ENCODE data around the gene HBEGF. TPM values are rescaled to one million over a fixed set of nuclear protein-coding genes. Genes with fewer than 3 reads are reported as not detected.

HBEGF gene
- total RNA-seq, 2 experiments from 2014 or later = 12.6 to 13.5 TPM

DNA sequence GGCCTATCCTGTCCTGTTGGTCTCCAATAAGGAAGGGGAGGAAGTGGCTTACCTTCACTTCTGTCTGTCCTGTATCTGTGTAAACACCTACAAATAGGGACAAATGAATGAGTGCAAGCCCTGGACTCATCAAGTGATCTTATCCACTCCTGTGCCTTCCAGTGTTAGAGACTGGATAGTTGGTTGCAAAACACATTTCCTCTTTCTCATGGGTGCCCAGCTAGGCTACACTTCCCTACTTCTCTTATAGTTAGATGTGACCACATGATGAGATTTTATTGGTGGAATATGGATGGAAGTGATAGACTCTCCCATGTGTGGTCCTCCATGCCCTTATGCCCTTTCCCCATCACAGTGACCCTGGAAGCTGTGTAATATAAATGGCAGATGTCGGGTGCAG lies 26.6 kb downstream of the HBEGF start:
- Mint-ChIP-seq H3K4me3 (no peak overlapping the region), H3K27me3 (ENCODE audit: low read depth) (peaks cover 1% of the 10 kb centered on the region), H3K4me1 (ENCODE audit: low read depth) (no peaks in the 10 kb centered on the region), H3K9me3 (ENCODE audit: insufficient read depth) (no peaks in the 10 kb centered on the region), H3K36me3 (ENCODE audit: low read depth) (no peaks in the 10 kb centered on the region), H3K27ac (no peak overlapping the region)
- ATAC-seq (no peak), DNase-seq (no peak)
- ChIA-PET POLR2A (no interaction called here), CTCF (interaction anchor here (2.0 kb wide), 1 partner anchor 32 kb away, joined by 10 read pairs; no protein-coding TSS in a partner anchor)

DNA sequence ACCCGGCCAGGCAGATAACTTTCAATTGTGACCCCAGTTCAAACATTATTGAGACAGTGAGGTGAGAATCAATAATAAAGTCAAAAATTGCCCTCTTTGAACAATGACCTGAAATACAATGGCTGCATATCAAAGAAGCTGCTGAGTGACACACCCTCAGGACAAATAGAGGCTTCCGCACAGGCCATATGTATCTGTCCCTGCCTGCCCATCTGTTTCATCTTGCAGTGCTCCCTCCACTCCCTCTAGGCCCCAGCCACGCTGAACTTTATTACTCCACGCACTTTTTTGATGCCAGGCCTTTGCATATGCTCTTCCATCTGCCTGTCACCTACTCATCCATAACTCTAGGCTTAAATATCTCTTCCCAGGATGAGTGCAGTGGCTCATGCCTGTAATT lies 27.6 kb downstream of the HBEGF start:
- ChIA-PET POLR2A (no interaction called here), CTCF (no interaction called here)
- no peak overlapping the region for H3K27ac Mint-ChIP-seq
- ATAC-seq = no peak
- H3K9me3 Mint-ChIP-seq (ENCODE audit: insufficient read depth) = no peaks in the 10 kb centered on the region
- H3K36me3 Mint-ChIP-seq (ENCODE audit: low read depth) = no peaks in the 10 kb centered on the region
- H3K4me3 Mint-ChIP-seq = no peak overlapping the region
- no peak for DNase-seq
- no peaks in the 10 kb centered on the region for H3K4me1 Mint-ChIP-seq (ENCODE audit: low read depth)
- H3K27me3 Mint-ChIP-seq (ENCODE audit: low read depth) = no peaks in the 10 kb centered on the region

DNA sequence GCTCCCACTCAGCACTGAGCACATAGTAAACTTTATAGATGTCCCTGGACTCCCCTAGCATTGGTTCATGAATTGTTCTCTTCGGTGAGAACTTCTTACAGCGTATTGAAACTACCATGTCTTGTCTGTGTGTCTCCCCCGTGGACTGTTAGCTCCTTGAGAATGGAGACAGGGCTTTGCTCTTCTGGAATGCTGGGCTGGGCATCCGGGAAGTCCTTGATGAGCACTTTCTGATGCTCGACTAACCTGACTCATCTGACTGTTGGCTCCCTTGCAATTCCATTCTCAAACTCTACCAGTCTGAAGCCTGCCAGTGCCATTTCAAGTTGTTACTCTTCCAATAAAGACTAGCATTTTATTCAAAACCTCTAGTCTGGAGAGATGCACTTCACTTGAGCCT lies 28.5 kb downstream of the HBEGF start:
- ChIA-PET POLR2A (no interaction called here), CTCF (interaction anchor here (1.0 kb wide), 1 partner anchor 34 kb away, joined by 3 read pairs; no protein-coding TSS in a partner anchor)
- H3K27ac Mint-ChIP-seq = no peak overlapping the region
- peaks cover 1% of the 10 kb centered on the region for H3K4me1 Mint-ChIP-seq (ENCODE audit: low read depth)
- H3K36me3 Mint-ChIP-seq (ENCODE audit: low read depth) = no peaks in the 10 kb centered on the region
- no peaks in the 10 kb centered on the region for H3K9me3 Mint-ChIP-seq (ENCODE audit: insufficient read depth)
- no peak for DNase-seq
- H3K4me3 Mint-ChIP-seq = no peak overlapping the region
- ATAC-seq = no peak
- H3K27me3 Mint-ChIP-seq (ENCODE audit: low read depth) = no peaks in the 10 kb centered on the region

DNA sequence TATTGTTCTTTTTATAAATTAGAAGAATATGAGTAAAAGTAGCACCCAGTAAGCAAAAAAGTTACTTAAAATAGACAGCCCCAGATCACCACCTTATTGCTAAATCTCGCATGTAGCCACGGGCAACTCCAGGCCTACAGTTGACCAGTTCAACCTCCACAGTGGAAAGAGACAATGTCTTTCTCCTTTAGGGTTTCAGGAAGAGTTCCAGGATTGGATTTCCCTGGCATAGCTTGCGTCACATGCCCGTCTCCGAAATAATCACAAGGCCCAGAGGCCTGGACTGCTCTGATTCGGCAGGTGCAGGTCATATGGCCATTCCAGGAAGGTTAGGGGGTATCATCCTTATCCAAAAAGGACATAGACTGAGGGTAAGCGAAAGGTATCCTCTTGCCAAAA lies 33.6 kb downstream of the HBEGF start:
- H3K4me1 Mint-ChIP-seq (ENCODE audit: low read depth) = peaks cover 14% of the 10 kb centered on the region
- no peaks in the 10 kb centered on the region for H3K36me3 Mint-ChIP-seq (ENCODE audit: low read depth)
- H3K9me3 Mint-ChIP-seq (ENCODE audit: insufficient read depth) = no peaks in the 10 kb centered on the region
- POLR2A ChIA-PET = no interaction called here
- ATAC-seq (no peak), DNase-seq (no peak)
- no peak overlapping the region for H3K27ac Mint-ChIP-seq
- no peak overlapping the region for H3K4me3 Mint-ChIP-seq
- CTCF ChIA-PET = interaction anchor here (0.6 to 1.5 kb wide), 3 partner anchors 32 to 83 kb away, joined by 3 to 5 read pairs (median 4); no protein-coding TSS in a partner anchor
- H3K27me3 Mint-ChIP-seq (ENCODE audit: low read depth) = peaks cover 13% of the 10 kb centered on the region

GRCh38 chr5:140312067-140312790 lies 34.2 kb downstream of the HBEGF start:
- no peak for ATAC-seq
- no peak overlapping the region for H3K4me3 Mint-ChIP-seq

DNA sequence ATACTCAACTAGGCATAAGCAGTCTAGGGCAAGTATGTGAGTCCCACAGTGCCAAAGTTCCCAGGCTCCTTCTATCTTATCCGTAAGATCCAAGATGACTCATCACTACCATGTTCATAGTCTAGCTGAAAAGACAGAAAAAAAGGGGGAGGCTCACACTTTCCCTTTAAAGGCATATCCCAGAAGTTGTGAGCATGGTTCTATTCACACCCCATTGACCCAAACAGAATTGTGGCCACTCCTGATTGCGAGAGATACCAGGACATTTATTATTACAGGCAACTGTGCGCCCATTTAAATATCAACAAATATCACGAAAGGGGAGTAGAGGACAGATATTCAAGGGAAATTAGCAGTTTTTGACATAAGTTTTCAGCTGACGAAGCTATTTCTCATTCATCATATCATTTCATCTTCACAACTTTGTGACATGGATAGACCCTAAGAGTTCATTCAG lies 35.4 kb downstream of the HBEGF start:
- Mint-ChIP-seq H3K27ac (no peak overlapping the region), H3K36me3 (ENCODE audit: low read depth) (no peaks in the 10 kb centered on the region), H3K27me3 (ENCODE audit: low read depth) (peaks cover 13% of the 10 kb centered on the region), H3K4me1 (ENCODE audit: low read depth) (peaks cover 14% of the 10 kb centered on the region), H3K4me3 (no peak overlapping the region), H3K9me3 (ENCODE audit: insufficient read depth) (no peaks in the 10 kb centered on the region)
- DNase-seq (no peak), ATAC-seq (no peak)
- ChIA-PET POLR2A (interaction anchor here (0.7 to 1.6 kb wide), 2 partner anchors 8 to 35 kb away, joined by 4 to 7 read pairs; partner anchors contain the start of gene PFDN1), CTCF (interaction anchor here (3.2 kb wide), 1 partner anchor 66 kb away, joined by 12 read pairs; no protein-coding TSS in a partner anchor)

More at GRCh38 chr5:140312067-140312790, 34.2 kb downstream of the HBEGF start:
- ChIA-PET POLR2A (interaction anchor here (1.6 kb wide), 1 partner anchor 9 kb away, joined by 7 read pairs; the partner anchor contains the start of gene PFDN1), CTCF (interaction anchor here (0.7 to 1.5 kb wide), 3 partner anchors 33 to 51 kb away, joined by 3 to 5 read pairs (median 4); no protein-coding TSS in a partner anchor)
- H3K36me3 Mint-ChIP-seq (ENCODE audit: low read depth) = no peaks in the 10 kb centered on the region
- no peak for DNase-seq
- no peaks in the 10 kb centered on the region for H3K9me3 Mint-ChIP-seq (ENCODE audit: insufficient read depth)
- peaks cover 13% of the 10 kb centered on the region for H3K27me3 Mint-ChIP-seq (ENCODE audit: low read depth)
- H3K4me1 Mint-ChIP-seq (ENCODE audit: low read depth) = peaks cover 14% of the 10 kb centered on the region
- no peak overlapping the region for H3K27ac Mint-ChIP-seq

GRCh38 chr5:140310434-140310833 lies 36.0 kb downstream of the HBEGF start:
- CTCF ChIA-PET = interaction anchor here (3.2 kb wide), 1 partner anchor 66 kb away, joined by 12 read pairs; no protein-coding TSS in a partner anchor
- peaks cover 15% of the 10 kb centered on the region for H3K27me3 Mint-ChIP-seq (ENCODE audit: low read depth)
- no peak for ATAC-seq

GRCh38 chr5:140309706-140310249 lies 36.6 kb downstream of the HBEGF start:
- no peak for ATAC-seq
- Mint-ChIP-seq H3K9me3 (ENCODE audit: insufficient read depth) (no peaks in the 10 kb centered on the region), H3K36me3 (ENCODE audit: low read depth) (no peaks in the 10 kb centered on the region), H3K4me1 (ENCODE audit: low read depth) (peaks cover 14% of the 10 kb centered on the region), H3K4me3 (no peak overlapping the region), H3K27me3 (ENCODE audit: low read depth) (peaks cover 18% of the 10 kb centered on the region), H3K27ac (no peak overlapping the region)
- CTCF ChIA-PET = interaction anchor here (3.2 kb wide), 1 partner anchor 65 kb away, joined by 12 read pairs; no protein-coding TSS in a partner anchor
- no peak for DNase-seq
- POLR2A ChIA-PET = no interaction called here

More at GRCh38 chr5:140310434-140310833, 36.0 kb downstream of the HBEGF start:
- Mint-ChIP-seq H3K4me1 (ENCODE audit: low read depth) (peaks cover 14% of the 10 kb centered on the region), H3K9me3 (ENCODE audit: insufficient read depth) (no peaks in the 10 kb centered on the region), H3K4me3 (no peak overlapping the region), H3K27ac (no peak overlapping the region), H3K36me3 (ENCODE audit: low read depth) (no peaks in the 10 kb centered on the region)
- POLR2A ChIA-PET = no interaction called here
- no peak for DNase-seq

DNA sequence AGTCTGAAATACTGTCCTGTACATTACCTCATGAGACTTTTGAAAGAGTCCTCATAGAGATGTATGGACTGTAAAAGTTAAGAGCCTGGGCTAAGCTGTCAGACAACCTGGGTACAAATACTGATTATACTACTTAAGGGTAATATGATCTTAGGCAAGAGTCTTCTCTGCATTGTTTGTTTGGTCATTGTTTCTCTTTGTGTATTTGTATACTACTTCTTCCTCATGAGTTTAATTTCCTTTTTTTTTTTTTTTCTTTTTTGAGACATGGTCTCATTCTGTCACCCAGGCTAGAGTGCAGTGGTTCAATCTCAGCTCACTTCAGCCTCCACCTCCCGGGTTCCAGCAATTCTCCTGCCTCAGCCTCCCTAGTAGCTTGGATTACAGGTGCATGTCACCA lies 40.9 kb downstream of the HBEGF start:
- no peak overlapping the region for H3K27ac Mint-ChIP-seq
- no peak overlapping the region for H3K4me3 Mint-ChIP-seq
- peaks cover 21% of the 10 kb centered on the region for H3K27me3 Mint-ChIP-seq (ENCODE audit: low read depth)
- ATAC-seq = no peak
- H3K4me1 Mint-ChIP-seq (ENCODE audit: low read depth) = peaks cover 21% of the 10 kb centered on the region
- ChIA-PET POLR2A (no interaction called here), CTCF (interaction anchor here (4.2 to 4.8 kb wide), 2 partner anchors 47 to 62 kb away, joined by 26 to 27 read pairs; no protein-coding TSS in a partner anchor)
- H3K9me3 Mint-ChIP-seq (ENCODE audit: insufficient read depth) = no peaks in the 10 kb centered on the region
- H3K36me3 Mint-ChIP-seq (ENCODE audit: low read depth) = peaks cover 1% of the 10 kb centered on the region
- DNase-seq = no peak

DNA sequence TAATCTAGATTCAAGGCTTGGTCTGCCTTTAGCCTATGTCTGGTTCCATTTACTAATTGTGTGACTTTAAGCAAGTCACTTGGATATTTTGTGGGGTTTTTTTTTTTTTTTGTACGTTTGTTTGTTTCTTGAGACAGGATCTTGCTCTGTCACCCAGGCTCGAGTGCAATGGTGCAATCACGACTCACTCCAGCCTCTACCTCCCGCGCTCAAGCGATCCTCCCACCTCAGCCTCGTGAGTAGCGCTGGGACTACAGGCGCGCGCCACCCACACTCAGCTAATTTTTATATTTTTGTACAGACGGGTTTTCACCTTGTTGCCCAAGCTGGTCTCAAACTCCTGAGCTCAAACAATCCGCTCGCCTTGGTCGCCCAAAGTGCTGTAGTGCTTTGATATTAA lies 42.4 kb downstream of the HBEGF start:
- peaks cover 25% of the 10 kb centered on the region for H3K4me1 Mint-ChIP-seq (ENCODE audit: low read depth)
- ATAC-seq = no peak

DNA sequence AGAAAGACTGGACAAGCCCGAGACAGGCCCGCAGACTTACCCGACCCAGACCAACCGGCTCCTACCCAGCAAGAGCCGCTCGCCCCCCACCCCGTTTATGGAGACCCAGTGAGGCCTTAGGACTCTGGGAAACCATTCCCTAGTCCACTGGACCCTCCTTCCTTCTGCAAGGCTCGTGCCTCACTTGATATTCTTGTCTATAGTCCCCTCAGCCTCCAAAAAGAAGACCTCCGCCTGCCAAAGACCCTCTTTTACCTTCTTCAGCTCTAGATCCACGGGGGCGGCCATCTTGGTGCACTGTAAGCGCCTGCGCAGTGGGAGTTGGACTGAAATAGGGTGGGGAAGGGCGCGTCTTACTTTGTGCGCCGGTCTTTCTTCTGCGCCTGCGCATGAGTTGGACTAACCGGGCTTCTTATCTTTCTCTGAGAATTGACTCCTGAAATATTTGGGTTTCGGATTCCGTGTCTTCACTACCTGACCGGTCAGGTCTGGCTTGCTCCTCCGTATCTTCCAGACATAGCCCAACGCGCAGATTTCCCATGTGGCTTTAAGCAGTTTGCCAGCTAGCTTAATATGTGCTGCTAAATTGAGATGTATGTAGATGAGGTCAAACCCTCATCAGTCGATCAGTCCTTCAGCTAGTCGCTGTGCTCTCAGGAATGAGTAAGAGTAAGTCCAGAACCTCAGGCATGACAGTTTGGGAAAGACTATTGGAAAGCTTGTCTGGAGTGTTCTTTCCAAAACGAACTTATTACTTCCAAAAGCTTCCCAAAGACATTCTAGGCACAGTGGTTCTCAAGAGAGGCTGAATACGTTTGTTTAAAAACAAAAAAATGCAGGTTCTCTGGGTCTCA lies 43.4 kb downstream of the HBEGF start, which contains the start of gene PFDN1:
Gene PFDN1, minus strand, starts transcription at position 316 of the 854 bp plus-strand sequence. Its CDS starts 28 bp downstream, at position 288.
- Mint-ChIP-seq H3K36me3 (ENCODE audit: low read depth) (peaks cover 15% of the 10 kb centered on the region), H3K27me3 (ENCODE audit: low read depth) (peaks cover 9% of the 10 kb centered on the region), H3K27ac (peak within 1 kb of the TSS; percentile 92), H3K4me1 (ENCODE audit: low read depth) (peaks cover 28% of the 10 kb centered on the region), H3K4me3 (peak within 1 kb of the TSS; percentile 92), H3K9me3 (ENCODE audit: insufficient read depth) (no peaks in the 10 kb centered on the region)
- peak; percentile 97 for DNase-seq
- ChIA-PET POLR2A (interaction anchor here (0.6 to 1.6 kb wide), 12 partner anchors 9 to 1069 kb away, joined by 3 to 15 read pairs (median 4); partner anchors contain the start of gene HBEGF), CTCF (interaction anchor here (1.0 to 4.8 kb wide), 10 partner anchors 10 to 334 kb away, joined by 3 to 27 read pairs (median 4); partner anchors contain the start of gene HBEGF)
- ATAC-seq = peak; percentile 100

More for the DNA sequence above, 42.4 kb downstream of the HBEGF start:
- peaks cover 10% of the 10 kb centered on the region for H3K36me3 Mint-ChIP-seq (ENCODE audit: low read depth)
- ChIA-PET CTCF (interaction anchor here (0.9 to 4.8 kb wide), 5 partner anchors 42 to 64 kb away, joined by 3 to 27 read pairs (median 16); partner anchors contain the start of gene HBEGF), POLR2A (interaction anchor here (1.5 kb wide), 1 partner anchor 42 kb away, joined by 15 read pairs; the partner anchor contains the start of gene HBEGF)
- H3K27me3 Mint-ChIP-seq (ENCODE audit: low read depth) = peaks cover 12% of the 10 kb centered on the region
- no peak overlapping the region for H3K4me3 Mint-ChIP-seq
- no peaks in the 10 kb centered on the region for H3K9me3 Mint-ChIP-seq (ENCODE audit: insufficient read depth)
- H3K27ac Mint-ChIP-seq = no peak overlapping the region
- DNase-seq = no peak

Measured in activated CD8-positive, alpha-beta T cell treated with anti-CD3 and anti-CD28 coated beads, Interleukin-2, amount 10 ng/mL, durations not matched to agents 7 days and 5 days (primary cell).